ENCODE results near the gene TBC1D20. TPM values are rescaled to one million over a fixed set of nuclear protein-coding genes. Genes with fewer than 3 reads are reported as not detected.

The TBC1D20 gene
- total and polyA plus RNA-seq, 2 experiments from 2014 or later = 4.8 to 15.0 TPM

- DNase-seq (ENCODE audit: low spot score) (no peak), ATAC-seq (no peak)
- H3K9me3 Mint-ChIP-seq = no peaks in the 10 kb centered on the region
- Histone ChIP-seq H3K4me3 (no peak overlapping the region), H3F3A (replicated peaks; ENCODE audit: low read depth) (peaks cover 10% of the 10 kb centered on the region), H3K9me2 (ENCODE audit: insufficient read depth) (no peaks in the 10 kb centered on the region), H3K4me1 (ENCODE audit: insufficient read depth) (peaks cover 9% of the 10 kb centered on the region), H4K20me1 (replicated peaks; ENCODE audit: insufficient read depth) (peaks cover 33% of the 10 kb centered on the region), H3K27me3 (ENCODE audit: insufficient read depth) (peaks cover 26% of the 10 kb centered on the region), H2AFZ (no peak overlapping the region), H3K27ac (ENCODE audit: low read depth) (no peak overlapping the region), H3K4me2 (no peak overlapping the region), H3K79me2 (replicated peaks; ENCODE audit: insufficient read depth) (no peaks in the 10 kb centered on the region), H3K36me3 (ENCODE audit: insufficient read depth) (peaks cover 25% of the 10 kb centered on the region; the same call in 1 of the 2 replicates)
- no peak for TF ChIP-seq POLR2AphosphoS5 (IDR thresholded peaks at IDR 0.05; ENCODE audit: low read depth)
- TF ChIP-seq, protein P1, sequence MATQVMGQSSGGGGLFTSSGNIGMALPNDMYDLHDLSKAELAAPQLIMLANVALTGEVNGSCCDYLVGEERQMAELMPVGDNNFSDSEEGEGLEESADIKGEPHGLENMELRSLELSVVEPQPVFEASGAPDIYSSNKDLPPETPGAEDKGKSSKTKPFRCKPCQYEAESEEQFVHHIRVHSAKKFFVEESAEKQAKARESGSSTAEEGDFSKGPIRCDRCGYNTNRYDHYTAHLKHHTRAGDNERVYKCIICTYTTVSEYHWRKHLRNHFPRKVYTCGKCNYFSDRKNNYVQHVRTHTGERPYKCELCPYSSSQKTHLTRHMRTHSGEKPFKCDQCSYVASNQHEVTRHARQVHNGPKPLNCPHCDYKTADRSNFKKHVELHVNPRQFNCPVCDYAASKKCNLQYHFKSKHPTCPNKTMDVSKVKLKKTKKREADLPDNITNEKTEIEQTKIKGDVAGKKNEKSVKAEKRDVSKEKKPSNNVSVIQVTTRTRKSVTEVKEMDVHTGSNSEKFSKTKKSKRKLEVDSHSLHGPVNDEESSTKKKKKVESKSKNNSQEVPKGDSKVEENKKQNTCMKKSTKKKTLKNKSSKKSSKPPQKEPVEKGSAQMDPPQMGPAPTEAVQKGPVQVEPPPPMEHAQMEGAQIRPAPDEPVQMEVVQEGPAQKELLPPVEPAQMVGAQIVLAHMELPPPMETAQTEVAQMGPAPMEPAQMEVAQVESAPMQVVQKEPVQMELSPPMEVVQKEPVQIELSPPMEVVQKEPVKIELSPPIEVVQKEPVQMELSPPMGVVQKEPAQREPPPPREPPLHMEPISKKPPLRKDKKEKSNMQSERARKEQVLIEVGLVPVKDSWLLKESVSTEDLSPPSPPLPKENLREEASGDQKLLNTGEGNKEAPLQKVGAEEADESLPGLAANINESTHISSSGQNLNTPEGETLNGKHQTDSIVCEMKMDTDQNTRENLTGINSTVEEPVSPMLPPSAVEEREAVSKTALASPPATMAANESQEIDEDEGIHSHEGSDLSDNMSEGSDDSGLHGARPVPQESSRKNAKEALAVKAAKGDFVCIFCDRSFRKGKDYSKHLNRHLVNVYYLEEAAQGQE (IDR thresholded peaks at IDR 0.05; ENCODE audit: unreplicated experiment) = no peak
- TF ChIP-seq STAT1 (IDR thresholded peaks at IDR 0.05; ENCODE audit: unreplicated experiment) = no peak
- no peak for TF ChIP-seq ZNF462 (CRISPR knock-in tag; IDR thresholded peaks at IDR 0.05)
- no peak for TF ChIP-seq ZNF331 (CRISPR knock-in tag; IDR thresholded peaks at IDR 0.05; ENCODE audit: low read depth)
- TF ChIP-seq, protein P2, sequence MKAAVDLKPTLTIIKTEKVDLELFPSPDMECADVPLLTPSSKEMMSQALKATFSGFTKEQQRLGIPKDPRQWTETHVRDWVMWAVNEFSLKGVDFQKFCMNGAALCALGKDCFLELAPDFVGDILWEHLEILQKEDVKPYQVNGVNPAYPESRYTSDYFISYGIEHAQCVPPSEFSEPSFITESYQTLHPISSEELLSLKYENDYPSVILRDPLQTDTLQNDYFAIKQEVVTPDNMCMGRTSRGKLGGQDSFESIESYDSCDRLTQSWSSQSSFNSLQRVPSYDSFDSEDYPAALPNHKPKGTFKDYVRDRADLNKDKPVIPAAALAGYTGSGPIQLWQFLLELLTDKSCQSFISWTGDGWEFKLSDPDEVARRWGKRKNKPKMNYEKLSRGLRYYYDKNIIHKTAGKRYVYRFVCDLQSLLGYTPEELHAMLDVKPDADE (IDR thresholded peaks at IDR 0.05) = no peak
- TF ChIP-seq EZH2phosphoT487 (IDR thresholded peaks at IDR 0.05; ENCODE audit: unreplicated experiment) = no peak
- TF ChIP-seq NANOG (IDR thresholded peaks at IDR 0.05; ENCODE audit: borderline replicate concordance) = no peak
- no peak for TF ChIP-seq EZH2 (IDR thresholded peaks at IDR 0.05; ENCODE audit: low read depth, unreplicated experiment)
- TF ChIP-seq CREB1 (CRISPR knock-in tag; IDR thresholded peaks at IDR 0.05; ENCODE audit: low read depth) = no peak
- H3K4me3 Mint-ChIP-seq = no peak overlapping the region
- no peak overlapping the region for H3K27ac Mint-ChIP-seq
- peaks cover 64% of the 10 kb centered on the region for H3K36me3 Mint-ChIP-seq (ENCODE audit: low read depth)
- peaks cover 22% of the 10 kb centered on the region for H3K4me1 Mint-ChIP-seq
- H3K27me3 Mint-ChIP-seq (ENCODE audit: insufficient read depth, low read depth, poor library complexity) = peaks cover 23% of the 10 kb centered on the region
These were observed 24.4 kb downstream of the TBC1D20 start for GRCh38 chr20:437787-438486.

Data from GM23338 (cell line).